Effector memory CD8-positive, alpha-beta T cell (primary cell): ENCODE measurements around the gene DOCK3.
"Not testable (repeated sequence)": the region's sequence is repeated elsewhere in the genome, so short reads cannot be mapped to it uniquely, and the experiment has no call there.

Experiments
- ATAC-seq: fragments of 150-1000 bp; cut with Tn5 transposase; replicated peaks from 2 replicates; pipeline ENCODE4 v1.10.0; 2021; ENCODE audit warnings: mild to moderate bottlenecking, moderate library complexity
- DNase-seq, 3 experiments: peaks; one replicate each; pipeline ENCODE4 v3.0.0; 2021
- H3K27ac Mint-ChIP-seq, 2 donors: one replicate each; pipeline ENCODE4 v1.8.0; 2022; ENCODE audit warnings: mild to moderate bottlenecking in 2 of 2, mixed read lengths in 2 of 2, moderate library complexity in 2 of 2
- H3K27me3 Mint-ChIP-seq, 2 donors: one replicate each; pipeline ENCODE4 v1.8.0; 2022; ENCODE audit warnings: mixed read lengths in 2 of 2
- H3K36me3 Mint-ChIP-seq: one replicate; pipeline ENCODE4 v1.8.0; 2022; ENCODE audit warnings: mild to moderate bottlenecking, moderate library complexity, mixed read lengths; ENCODE audit not compliant: insufficient read depth
- H3K4me1 Mint-ChIP-seq, 2 donors: one replicate each; pipeline ENCODE4 v1.8.0; 2022; ENCODE audit warnings: low read depth in 2 of 2, mixed read lengths in 2 of 2
- H3K4me3 Mint-ChIP-seq, 2 donors: one replicate each; pipeline ENCODE4 v1.8.0; 2022; ENCODE audit warnings: mild to moderate bottlenecking in 2 of 2, mixed read lengths in 2 of 2, moderate library complexity in 2 of 2
- H3K9me3 Mint-ChIP-seq, 2 donors: one replicate each; pipeline ENCODE4 v1.8.0; 2022; ENCODE audit warnings: mixed read lengths in 2 of 2

Gene DOCK3

DNA sequence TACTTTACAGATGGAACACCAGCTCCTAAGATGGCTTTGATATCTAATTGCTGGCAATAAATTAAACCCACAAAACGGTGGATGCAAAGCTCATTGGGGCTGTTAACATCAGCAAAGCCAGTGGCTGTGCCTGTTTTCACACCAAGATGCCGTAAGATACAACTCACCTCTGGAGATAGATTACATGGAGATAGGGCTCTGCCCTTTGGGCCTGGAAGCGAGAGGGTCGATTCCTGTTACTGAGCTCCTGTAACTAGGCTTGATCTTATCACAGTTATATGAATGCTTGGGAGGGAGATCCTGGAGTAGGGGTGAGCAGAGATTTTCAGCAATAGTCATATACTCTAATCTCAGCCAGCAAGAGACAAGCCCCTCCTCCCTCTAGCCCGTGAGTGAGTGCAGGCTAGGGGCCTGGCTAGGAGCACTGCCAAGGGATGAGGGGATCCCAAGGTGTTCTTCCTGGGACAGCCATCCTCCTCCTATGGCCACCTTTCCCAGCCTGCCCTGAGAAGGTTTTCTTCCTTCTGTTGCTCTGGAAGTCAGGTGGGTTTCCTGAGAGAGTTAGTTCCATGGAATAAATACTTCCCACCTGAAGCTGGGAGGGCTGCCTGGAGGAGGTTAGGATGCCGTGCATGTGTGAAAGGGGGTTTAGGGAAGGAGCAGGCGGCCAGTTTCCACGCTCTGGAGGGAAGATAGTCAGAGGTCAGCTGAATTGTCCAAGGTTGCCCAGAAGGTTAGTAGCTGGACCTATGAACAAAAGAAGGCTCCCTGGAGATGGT lies 18.1 kb upstream of the DOCK3 start:
- Mint-ChIP-seq H3K4me3 (no peak overlapping the region), H3K27ac (peak overlapping the region in 1 of 2 donors; percentile 30), H3K4me1 (peaks cover 3 to 5% of the 10 kb centered on the region in 2 donors), H3K36me3 (no peaks in the 10 kb centered on the region), H3K9me3 (no peaks in the 10 kb centered on the region), H3K27me3 (peaks cover 1 to 3% of the 10 kb centered on the region in 2 donors)
- DNase-seq (no peak), ATAC-seq (no peak)

DNA sequence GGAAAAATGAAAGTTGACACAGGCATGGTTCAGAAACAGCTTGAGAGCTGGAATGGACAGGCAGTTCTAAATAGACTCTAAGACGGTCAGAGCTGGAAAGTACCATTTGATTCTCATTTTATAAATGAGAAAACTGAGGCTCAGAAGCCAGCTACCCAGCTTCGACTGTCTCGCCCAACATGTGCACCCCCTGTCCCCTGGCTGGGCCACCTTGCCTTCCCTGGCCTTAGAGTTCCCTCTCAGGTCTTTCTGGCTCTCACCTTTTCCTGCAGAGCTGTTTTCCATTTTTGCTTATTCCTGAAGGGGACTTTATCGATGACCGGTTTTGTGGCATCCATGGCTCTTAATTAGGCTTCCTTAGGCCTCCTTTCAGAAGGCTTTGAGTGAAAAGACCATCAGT lies 17.3 kb upstream of the DOCK3 start:
- Mint-ChIP-seq H3K36me3 (no peaks in the 10 kb centered on the region), H3K27ac (no peak overlapping the region)
- ATAC-seq = no peak

DNA sequence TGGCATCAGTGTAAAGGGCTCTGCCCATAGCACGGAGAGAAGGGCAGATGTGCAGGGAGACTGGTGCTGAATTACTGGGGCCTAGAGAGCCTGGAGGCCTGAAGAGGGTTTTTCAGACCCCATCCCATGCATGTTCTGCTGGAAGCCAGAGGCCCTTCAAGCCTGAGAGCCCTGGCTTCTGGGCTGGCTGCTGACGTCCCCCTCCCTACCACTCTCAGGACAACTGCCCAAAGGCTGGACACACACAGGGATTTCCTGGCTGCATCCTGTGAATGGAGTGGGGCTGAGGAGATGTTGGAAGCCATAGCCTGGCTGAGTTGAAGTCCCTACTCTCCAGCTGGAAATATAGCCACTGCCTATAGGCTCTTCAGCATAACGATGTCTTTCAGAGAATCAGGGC lies 16.9 kb upstream of the DOCK3 start:
- Mint-ChIP-seq H3K27ac (peak overlapping the region in 1 of 2 donors; percentile 12), H3K9me3 (no peaks in the 10 kb centered on the region), H3K36me3 (no peaks in the 10 kb centered on the region), H3K27me3 (peaks cover 5 to 9% of the 10 kb centered on the region in 2 donors), H3K4me3 (no peak overlapping the region), H3K4me1 (peaks cover 3 to 4% of the 10 kb centered on the region in 2 donors)
- ATAC-seq = no peak
- DNase-seq = no peak

More for the DNA sequence above, 17.3 kb upstream of the DOCK3 start:
- no peak for DNase-seq
- Mint-ChIP-seq H3K9me3 (no peaks in the 10 kb centered on the region), H3K4me3 (no peak overlapping the region), H3K27me3 (peaks cover 5 to 9% of the 10 kb centered on the region in 2 donors), H3K4me1 (peaks cover 3 to 5% of the 10 kb centered on the region in 2 donors)

DNA sequence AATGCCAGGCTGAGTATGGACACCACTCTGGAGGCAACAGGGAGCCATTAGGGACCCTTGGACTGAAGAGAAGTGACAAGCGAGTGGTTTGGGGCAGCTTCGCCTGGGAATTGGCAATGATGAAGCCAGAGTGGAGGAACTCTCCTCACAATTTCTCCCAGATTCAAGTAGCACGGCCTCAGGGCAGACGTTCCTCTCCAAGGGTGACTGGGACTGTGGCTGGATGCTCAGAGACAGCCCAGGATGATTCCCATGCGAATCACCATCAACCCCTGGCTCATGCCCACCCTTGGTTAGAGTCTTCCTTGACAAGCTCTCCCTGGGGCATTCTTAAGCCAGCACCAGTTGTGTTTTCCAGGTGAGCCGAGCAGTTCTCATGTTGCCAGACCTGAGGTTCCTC lies 16.3 kb upstream of the DOCK3 start:
- Mint-ChIP-seq H3K27ac (peak overlapping the region in 1 of 2 donors; percentile 12), H3K36me3 (no peaks in the 10 kb centered on the region), H3K27me3 (peaks cover 5 to 9% of the 10 kb centered on the region in 2 donors), H3K4me3 (no peak overlapping the region), H3K4me1 (peaks cover 2 to 3% of the 10 kb centered on the region in 2 donors), H3K9me3 (no peaks in the 10 kb centered on the region)
- no peak for DNase-seq
- no peak for ATAC-seq

DNA sequence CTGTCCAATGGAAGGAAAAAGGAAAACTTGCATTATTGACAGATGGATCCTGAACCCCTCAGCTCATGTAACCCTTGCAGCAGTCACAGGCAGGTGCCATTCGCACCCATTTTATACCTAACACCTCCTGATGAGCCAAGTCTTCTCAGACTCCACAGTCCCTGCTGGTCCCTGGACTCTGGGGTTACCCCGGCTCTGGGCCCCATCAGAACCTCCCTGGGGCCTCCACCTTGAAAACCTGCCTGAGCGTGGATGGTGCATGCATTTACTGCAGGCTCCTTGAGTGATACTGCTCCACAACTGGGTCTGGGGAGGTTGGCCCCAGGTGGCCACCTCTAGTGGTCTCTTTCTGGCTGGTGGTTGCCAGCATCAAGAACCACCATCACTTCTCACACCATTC lies 15.9 kb upstream of the DOCK3 start:
- no peak for DNase-seq
- Mint-ChIP-seq H3K27ac (no peak overlapping the region), H3K4me1 (peaks cover 2 to 3% of the 10 kb centered on the region in 2 donors), H3K4me3 (no peak overlapping the region), H3K36me3 (no peaks in the 10 kb centered on the region), H3K9me3 (no peaks in the 10 kb centered on the region), H3K27me3 (peaks cover 5 to 9% of the 10 kb centered on the region in 2 donors)
- ATAC-seq = no peak

DNA sequence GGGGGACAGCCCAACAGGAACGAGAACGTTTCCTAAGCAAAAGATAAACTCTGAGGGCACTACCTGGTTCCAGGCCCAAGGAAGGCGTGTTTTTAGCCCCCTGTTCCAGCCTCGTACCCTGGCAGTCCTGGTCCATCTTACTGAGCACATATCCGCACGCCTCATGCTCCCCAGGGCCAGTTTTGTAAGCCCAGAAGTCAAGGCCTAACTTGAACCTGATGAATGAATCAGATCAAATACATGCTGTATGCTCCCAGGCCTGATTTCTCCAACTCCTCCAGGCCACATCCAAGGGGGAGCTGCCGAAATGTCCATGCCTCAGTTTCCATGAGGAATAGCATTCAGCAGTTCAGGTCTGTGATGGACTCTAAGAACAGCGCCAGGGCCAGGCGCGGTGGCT lies 14.3 kb upstream of the DOCK3 start:
- no peaks in the 10 kb centered on the region for H3K36me3 Mint-ChIP-seq
- peaks cover 4% of the 10 kb centered on the region in 2 donors for H3K4me1 Mint-ChIP-seq
- no peak for ATAC-seq
- no peak overlapping the region for H3K27ac Mint-ChIP-seq
- no peaks in the 10 kb centered on the region for H3K9me3 Mint-ChIP-seq
- H3K27me3 Mint-ChIP-seq = peaks cover 5 to 9% of the 10 kb centered on the region in 2 donors
- DNase-seq = no peak
- no peak overlapping the region for H3K4me3 Mint-ChIP-seq

DNA sequence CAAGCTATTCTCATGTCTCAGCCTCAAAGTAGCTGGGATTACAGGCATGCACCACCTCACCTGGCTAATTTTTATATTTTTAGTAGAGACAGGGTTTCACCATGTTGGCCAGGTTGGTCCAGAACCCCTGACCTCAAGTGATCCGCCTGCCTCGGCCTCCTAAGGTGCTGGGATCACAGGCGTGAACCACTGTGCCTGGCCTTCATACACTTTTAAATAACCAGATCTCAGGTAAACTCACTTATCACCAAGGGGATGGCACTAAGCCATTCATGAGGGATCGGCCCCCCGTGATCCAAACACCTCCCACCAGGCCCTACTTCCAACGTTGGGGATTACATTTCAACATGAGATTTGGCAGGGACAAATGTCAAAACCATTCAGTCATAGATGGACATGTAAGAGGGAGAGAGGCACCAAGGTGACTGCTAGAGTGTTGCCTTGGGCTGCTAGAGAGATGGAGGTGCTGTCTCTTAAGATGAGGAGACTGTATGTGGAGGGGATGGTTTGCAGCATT lies 13.3 kb upstream of the DOCK3 start:
- Mint-ChIP-seq H3K9me3 (no peaks in the 10 kb centered on the region), H3K4me1 (peaks cover 7 to 8% of the 10 kb centered on the region in 2 donors), H3K27me3 (peaks cover 5 to 9% of the 10 kb centered on the region in 2 donors), H3K4me3 (no peak overlapping the region), H3K36me3 (no peaks in the 10 kb centered on the region), H3K27ac (no peak overlapping the region)
- DNase-seq (no peak), ATAC-seq (no peak)

DNA sequence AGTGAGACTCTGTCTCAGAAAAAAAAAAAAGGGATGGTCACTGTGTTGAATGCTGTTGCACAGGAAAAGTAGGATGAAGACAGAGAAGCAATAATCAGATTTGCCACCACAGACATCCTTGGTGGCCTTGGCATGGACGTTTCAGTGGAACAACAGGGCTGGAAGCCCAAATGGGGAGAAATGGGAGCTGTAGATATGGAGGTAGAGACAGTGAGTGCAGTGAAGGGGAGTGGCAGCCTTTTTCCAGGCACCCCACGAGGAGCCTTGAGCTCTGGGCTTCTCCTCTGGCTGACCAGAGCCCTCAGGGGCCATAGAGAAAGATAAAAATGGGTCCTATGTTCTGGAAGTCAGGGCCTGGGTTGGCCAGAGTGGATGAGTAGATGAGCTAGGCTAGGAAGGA lies 12.3 kb upstream of the DOCK3 start:
- ATAC-seq = no peak
- Mint-ChIP-seq H3K4me1 (peaks cover 7 to 8% of the 10 kb centered on the region in 2 donors), H3K4me3 (no peak overlapping the region), H3K27ac (peak overlapping the region in 1 of 2 donors; percentile 66), H3K9me3 (no peaks in the 10 kb centered on the region), H3K36me3 (no peaks in the 10 kb centered on the region), H3K27me3 (peaks cover 5 to 19% of the 10 kb centered on the region in 2 donors)
- no peak for DNase-seq

DNA sequence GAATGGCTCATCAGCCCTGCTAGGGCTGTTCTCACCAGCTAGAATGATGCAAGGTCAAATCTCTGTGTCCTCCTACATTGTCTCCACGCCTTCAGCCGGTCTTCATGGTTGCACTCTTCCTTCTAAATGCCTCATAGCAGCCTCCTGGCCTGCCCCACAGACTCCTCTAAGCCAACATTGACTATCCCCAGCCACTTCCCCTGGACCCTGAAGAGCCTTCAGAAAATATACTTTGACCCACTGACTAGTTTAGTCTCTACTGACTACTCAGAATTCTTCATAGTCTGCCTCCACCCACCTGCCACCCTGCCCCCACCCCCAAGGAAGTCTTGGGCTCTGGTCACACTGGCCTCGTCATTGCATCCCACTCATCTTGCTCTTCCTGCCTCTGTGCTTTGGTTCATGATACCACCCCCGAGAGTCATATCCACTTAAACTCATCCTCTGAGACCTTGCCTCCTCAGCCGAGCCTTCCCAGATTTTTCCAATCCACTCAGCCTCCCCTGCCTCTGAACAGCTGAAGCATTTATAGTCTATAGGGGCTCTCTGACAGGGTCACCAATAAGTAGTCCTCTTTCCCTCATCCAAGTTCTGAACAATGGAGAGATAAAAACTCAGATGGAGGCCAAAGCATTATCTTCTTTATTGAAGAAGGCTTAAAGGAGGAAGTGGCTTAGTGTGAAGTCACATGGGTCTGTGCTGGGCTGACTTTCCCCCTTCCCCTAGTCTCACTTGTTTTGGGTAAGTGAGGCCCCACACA lies 9.5 kb upstream of the DOCK3 start:
- Mint-ChIP-seq H3K4me1 (peaks cover 7 to 8% of the 10 kb centered on the region in 2 donors), H3K4me3 (no peak overlapping the region), H3K27me3 (peaks cover 5 to 20% of the 10 kb centered on the region in 2 donors), H3K9me3 (no peaks in the 10 kb centered on the region), H3K36me3 (peaks cover 3% of the 10 kb centered on the region), H3K27ac (peak overlapping the region; percentile 1 to 65)
- ATAC-seq (no peak), DNase-seq (no peak)

DNA sequence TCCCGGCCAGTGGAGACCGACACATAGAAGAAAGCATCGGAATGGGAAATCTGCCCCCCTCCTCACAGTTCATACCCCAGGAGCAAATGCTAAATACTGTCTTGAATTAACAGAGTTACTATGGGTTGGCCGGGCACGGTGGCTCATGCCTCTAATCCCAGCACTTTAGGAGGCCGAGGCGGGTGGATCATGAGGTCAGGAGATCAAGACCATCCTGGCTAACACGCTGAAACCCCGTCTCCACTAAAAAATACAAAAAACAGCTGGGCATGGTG lies 8.9 kb upstream of the DOCK3 start:
- H3K9me3 Mint-ChIP-seq, H3K4me1 Mint-ChIP-seq, H3K4me3 Mint-ChIP-seq, DNase-seq, H3K36me3 Mint-ChIP-seq, ATAC-seq: not testable (repeated sequence)
- Mint-ChIP-seq H3K27me3 (peaks cover 5 to 20% of the 10 kb centered on the region in 2 donors), H3K27ac (peak overlapping the region in 1 of 2 donors; percentile 65)

DNA sequence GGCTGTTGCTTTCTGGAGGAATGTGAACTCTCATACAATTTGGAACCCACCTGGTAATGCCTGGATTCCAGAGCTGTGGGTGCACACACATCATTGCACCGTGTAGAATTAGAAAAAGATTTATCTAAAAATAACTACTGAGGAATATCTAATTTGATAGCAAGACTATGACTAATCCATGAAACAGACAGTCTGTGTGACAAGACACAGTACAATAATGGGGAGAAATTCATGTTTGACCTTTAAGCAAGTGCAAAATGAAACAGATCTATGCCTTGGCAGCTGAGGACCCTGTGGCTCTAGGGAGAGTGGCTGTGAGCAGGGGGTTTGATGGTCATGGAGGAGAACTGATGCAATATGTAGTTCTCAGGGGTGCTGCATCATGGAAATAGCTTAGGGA lies 7.9 kb upstream of the DOCK3 start:
- no peak for DNase-seq
- no peak overlapping the region for H3K4me3 Mint-ChIP-seq
- H3K27ac Mint-ChIP-seq = no peak overlapping the region
- no peaks in the 10 kb centered on the region for H3K9me3 Mint-ChIP-seq
- peaks cover 7 to 8% of the 10 kb centered on the region in 2 donors for H3K4me1 Mint-ChIP-seq
- ATAC-seq = no peak
- H3K27me3 Mint-ChIP-seq = peaks cover 1 to 14% of the 10 kb centered on the region in 2 donors
- peaks cover 3% of the 10 kb centered on the region for H3K36me3 Mint-ChIP-seq

DNA sequence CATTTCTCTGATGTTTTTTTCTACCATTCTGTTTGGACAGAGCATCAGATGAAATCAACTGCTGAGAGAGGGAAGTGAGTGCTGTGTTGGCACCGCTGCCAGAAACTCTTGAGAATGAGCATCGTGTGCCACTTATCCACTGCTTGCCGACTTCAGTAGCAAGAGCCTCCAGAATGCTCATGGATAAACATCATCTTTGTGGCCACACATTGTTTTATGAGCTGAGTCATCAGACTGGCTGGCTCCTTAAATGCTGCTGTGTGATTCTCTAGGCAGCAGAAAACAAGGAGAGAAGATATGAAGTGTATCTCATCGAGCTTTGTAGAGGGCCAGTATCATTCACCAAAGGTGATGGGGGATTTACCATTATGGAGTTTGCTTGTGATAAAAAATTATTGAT lies 3.4 kb upstream of the DOCK3 start:
- H3K36me3 Mint-ChIP-seq = peaks cover 7% of the 10 kb centered on the region
- no peaks in the 10 kb centered on the region for H3K9me3 Mint-ChIP-seq
- no peak overlapping the region for H3K4me3 Mint-ChIP-seq
- peaks cover 7 to 35% of the 10 kb centered on the region in 2 donors for H3K27me3 Mint-ChIP-seq
- DNase-seq (no peak), ATAC-seq (no peak)
- H3K4me1 Mint-ChIP-seq = peaks cover 0 to 4% of the 10 kb centered on the region in 2 donors
- H3K27ac Mint-ChIP-seq = no peak overlapping the region

DNA sequence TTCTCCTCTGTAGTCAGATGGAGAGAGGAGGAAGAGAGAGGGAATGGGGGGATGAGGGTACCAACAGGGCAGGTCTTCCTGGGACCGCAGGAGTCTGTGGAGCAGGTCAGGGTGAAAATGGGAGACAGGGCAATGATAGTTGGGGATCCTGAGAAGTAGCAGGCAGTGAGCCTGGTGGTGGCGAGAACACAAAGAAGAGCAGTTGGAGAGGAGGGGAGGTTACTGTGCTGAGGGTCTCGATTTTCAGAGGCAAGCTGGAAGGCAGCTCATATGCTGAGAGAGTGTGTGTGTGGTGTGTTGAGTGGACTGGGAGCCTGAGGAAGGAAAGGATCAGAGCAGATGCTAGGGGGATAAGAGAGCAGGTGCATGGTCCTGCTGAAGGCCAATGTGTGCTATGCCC lies 2.1 kb upstream of the DOCK3 start:
- Mint-ChIP-seq H3K4me1 (peaks cover 0 to 4% of the 10 kb centered on the region in 2 donors), H3K27ac (no peak overlapping the region), H3K27me3 (peaks cover 11 to 25% of the 10 kb centered on the region in 2 donors), H3K4me3 (no peak overlapping the region), H3K9me3 (no peaks in the 10 kb centered on the region), H3K36me3 (peaks cover 7% of the 10 kb centered on the region)
- ATAC-seq = no peak
- no peak for DNase-seq

DNA sequence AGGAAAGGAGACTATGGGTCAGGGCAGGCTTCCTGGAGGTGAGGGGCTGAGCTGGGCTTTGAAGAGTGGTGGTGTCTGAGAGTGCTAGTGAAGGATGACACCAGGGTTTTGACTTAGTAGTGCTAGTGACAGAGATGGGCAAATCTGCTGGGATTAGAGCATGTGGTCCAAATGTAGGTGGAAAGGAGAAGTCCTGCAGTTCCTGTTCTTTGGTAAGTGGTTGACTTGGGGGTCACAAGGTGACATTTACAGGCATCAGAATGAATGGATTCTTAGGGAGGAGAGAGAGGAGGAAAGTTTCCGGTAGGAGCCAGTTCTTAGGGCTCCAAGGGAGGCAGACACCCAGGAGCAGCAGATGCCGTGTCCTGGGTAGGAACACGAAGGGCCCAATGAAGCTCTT lies 796 bp upstream of the DOCK3 start:
- no peaks in the 10 kb centered on the region for H3K9me3 Mint-ChIP-seq
- H3K27ac Mint-ChIP-seq = peak overlapping the region in 1 of 2 donors; percentile 7
- H3K4me1 Mint-ChIP-seq = peaks cover 0 to 4% of the 10 kb centered on the region in 2 donors
- peak overlapping the region; percentile 75 for H3K4me3 Mint-ChIP-seq
- peaks cover 16 to 34% of the 10 kb centered on the region in 2 donors for H3K27me3 Mint-ChIP-seq
- H3K36me3 Mint-ChIP-seq = peaks cover 7% of the 10 kb centered on the region
- ATAC-seq = no peak
- no peak for DNase-seq
